ENCODE data around the gene HRCT1.

The HRCT1 gene

DNA sequence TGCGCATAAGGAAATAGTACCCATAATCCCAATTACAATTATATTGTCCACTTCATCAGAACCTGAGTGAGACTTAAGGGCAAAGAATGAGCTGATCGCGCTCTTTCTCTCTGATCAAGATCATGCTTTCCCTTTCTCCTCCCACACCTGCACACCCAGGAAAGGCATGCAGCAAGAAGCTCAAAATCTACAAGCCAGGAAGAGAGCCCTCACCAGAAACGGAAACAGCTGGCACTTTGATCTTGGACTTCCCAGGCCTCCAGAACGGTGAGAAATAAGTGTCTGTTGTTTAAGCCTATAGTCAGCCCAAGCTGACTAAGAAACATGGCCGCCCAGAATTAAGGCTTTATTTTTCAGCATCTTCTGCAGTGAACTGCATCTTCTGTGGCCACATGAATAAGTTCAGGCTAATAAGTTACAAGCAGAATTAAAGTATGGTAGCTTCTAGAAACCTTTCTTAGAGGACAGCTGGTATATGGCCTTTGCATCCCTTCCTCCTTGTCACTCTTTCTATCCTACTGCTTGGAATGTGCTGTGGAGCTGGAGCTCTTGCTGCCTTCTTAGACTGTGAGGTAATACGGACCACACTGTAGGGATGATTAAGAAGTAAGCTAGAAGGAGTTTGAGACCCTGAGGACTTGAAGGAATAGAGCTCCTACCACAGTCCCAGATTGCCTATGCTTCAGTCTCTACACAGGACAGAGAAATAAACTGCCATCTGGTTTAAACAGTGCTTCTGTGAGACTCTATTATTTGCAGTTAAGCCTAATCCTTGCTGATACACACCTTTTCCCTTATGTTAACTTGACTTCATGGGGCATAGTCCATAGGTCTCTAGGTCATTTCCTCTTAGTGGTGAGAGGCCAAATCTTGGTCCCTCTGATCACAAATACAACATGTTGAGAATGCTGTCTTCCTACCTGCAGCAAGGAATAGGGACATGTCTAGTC lies 34.7 kb downstream of the HRCT1 start:
- no peak for DNase-seq (ENCODE audit: extremely low spot score)
- ChIA-PET CTCF (no interaction called here), POLR2A (no interaction called here)
- TF ChIP-seq PKNOX1 (IDR thresholded peaks at IDR 0.05): no peak
- TF ChIP-seq FOXA1 (IDR thresholded peaks at IDR 0.05): no peak
- no peak for TF ChIP-seq L3MBTL2 (conservative IDR thresholded peaks at IDR 0.05)
- TF ChIP-seq FOXK2 (IDR thresholded peaks at IDR 0.05): no peak
- no peak for TF ChIP-seq TARDBP (IDR thresholded peaks at IDR 0.05)
- no peak for TF ChIP-seq FOXM1 (IDR thresholded peaks at IDR 0.05; ENCODE audit: borderline replicate concordance)
- TF ChIP-seq CTBP1 (IDR thresholded peaks at IDR 0.05; ENCODE audit: borderline replicate concordance): no peak
- TF ChIP-seq BHLHE40 (IDR thresholded peaks at IDR 0.05; ENCODE audit: borderline replicate concordance): no peak
- TF ChIP-seq ZNF384 (IDR thresholded peaks at IDR 0.05): no peak

GRCh38 chr9:35942286-35942685 lies 36.3 kb downstream of the HRCT1 start:
- no peak for DNase-seq (ENCODE audit: extremely low spot score)
- POLR2A ChIA-PET: no interaction called here
- TF ChIP-seq ELF4 (IDR thresholded peaks at IDR 0.05) (no peak), SUZ12 (IDR thresholded peaks at IDR 0.05) (no peak), TARDBP (IDR thresholded peaks at IDR 0.05) (no peak), SP1 (IDR thresholded peaks at IDR 0.05) (no peak), FOXM1 (IDR thresholded peaks at IDR 0.05; ENCODE audit: borderline replicate concordance) (no peak), FOXK2 (IDR thresholded peaks at IDR 0.05) (no peak), PKNOX1 (IDR thresholded peaks at IDR 0.05) (no peak), BHLHE40 (IDR thresholded peaks at IDR 0.05; ENCODE audit: borderline replicate concordance) (no peak), CTBP1 (IDR thresholded peaks at IDR 0.05; ENCODE audit: borderline replicate concordance) (no peak), L3MBTL2 (conservative IDR thresholded peaks at IDR 0.05) (no peak), HDGF (IDR thresholded peaks at IDR 0.05; ENCODE audit: borderline replicate concordance) (no peak), FOXA1 (IDR thresholded peaks at IDR 0.05) (no peak), NFRKB (IDR thresholded peaks at IDR 0.05) (no peak), ARNT (IDR thresholded peaks at IDR 0.05) (no peak), LEF1 (IDR thresholded peaks at IDR 0.05; ENCODE audit: borderline replicate concordance) (no peak)
- CTCF ChIA-PET: no interaction called here

DNA sequence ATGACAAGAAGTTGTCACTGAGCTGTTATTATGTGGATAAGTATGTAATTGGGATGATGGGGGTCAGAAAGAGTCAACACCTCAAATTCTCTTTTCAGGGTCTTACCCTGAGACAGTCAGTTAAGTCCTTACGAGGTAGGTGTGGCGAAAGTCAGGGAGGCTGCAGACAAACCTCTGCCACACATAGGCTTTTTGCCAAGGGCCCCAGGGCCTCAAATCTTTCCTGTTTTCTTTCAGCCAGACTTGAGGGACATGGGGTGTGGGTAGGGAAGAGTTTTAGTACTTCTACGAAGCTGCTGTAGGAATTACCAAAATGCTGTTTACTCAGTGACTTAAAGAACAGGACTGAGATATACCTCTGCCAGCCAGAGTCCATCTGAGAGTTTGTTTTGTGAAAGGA lies 38.2 kb downstream of the HRCT1 start:
- DNase-seq (ENCODE audit: extremely low spot score): no peak
- CTCF ChIA-PET: interaction anchor here (0.5 to 2.3 kb wide), 3 partner anchors 40 to 84 kb away, joined by 3 to 11 read pairs (median 3); no protein-coding TSS in a partner anchor
- POLR2A ChIA-PET: no interaction called here
- no peak for TF ChIP-seq ZNF384 (IDR thresholded peaks at IDR 0.05)
- no peak for TF ChIP-seq TARDBP (IDR thresholded peaks at IDR 0.05)
- TF ChIP-seq SP1 (IDR thresholded peaks at IDR 0.05): no peak
- TF ChIP-seq FOXA1 (IDR thresholded peaks at IDR 0.05): no peak
- TF ChIP-seq NFRKB (IDR thresholded peaks at IDR 0.05): no peak
- TF ChIP-seq PKNOX1 (IDR thresholded peaks at IDR 0.05): no peak

DNA sequence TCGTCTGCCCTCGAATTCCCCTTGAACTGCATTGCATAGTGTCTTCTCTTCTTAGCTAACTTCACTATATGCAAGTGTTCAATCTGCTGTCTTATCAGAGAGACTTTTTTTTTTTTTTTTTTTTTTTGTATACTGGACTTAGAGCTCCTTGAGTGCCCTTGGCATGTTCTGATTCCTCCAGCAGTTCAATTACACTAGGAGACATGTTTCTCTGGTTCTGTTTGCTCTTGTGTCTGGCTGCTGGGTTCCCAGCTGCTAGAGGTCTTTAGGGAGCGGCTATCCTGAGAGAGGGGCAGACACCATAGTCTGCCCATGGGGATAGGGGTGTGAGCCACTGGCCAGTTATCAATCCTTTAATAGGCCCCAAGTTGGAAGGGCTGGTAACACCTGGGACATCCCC lies 38.8 kb downstream of the HRCT1 start:
- TF ChIP-seq ELF4 (IDR thresholded peaks at IDR 0.05): no peak
- no peak for TF ChIP-seq ARNT (IDR thresholded peaks at IDR 0.05)
- TF ChIP-seq FOXA1 (IDR thresholded peaks at IDR 0.05): no peak
- no peak for TF ChIP-seq PKNOX1 (IDR thresholded peaks at IDR 0.05)
- TF ChIP-seq TARDBP (IDR thresholded peaks at IDR 0.05): no peak
- TF ChIP-seq CTBP1 (IDR thresholded peaks at IDR 0.05; ENCODE audit: borderline replicate concordance): no peak
- TF ChIP-seq SUZ12 (IDR thresholded peaks at IDR 0.05): no peak
- no peak for TF ChIP-seq FOXK2 (IDR thresholded peaks at IDR 0.05)
- no peak for TF ChIP-seq HDGF (IDR thresholded peaks at IDR 0.05; ENCODE audit: borderline replicate concordance)
- TF ChIP-seq ZNF384 (IDR thresholded peaks at IDR 0.05): no peak
- no peak for TF ChIP-seq NFRKB (IDR thresholded peaks at IDR 0.05)
- no peak for TF ChIP-seq BHLHE40 (IDR thresholded peaks at IDR 0.05; ENCODE audit: borderline replicate concordance)
- ChIA-PET POLR2A (interaction anchor here (1.0 kb wide), 1 partner anchor 42 kb away, joined by 3 read pairs; no protein-coding TSS in a partner anchor), CTCF (interaction anchor here (0.5 to 2.3 kb wide), 5 partner anchors 14 to 83 kb away, joined by 3 to 11 read pairs (median 3); no protein-coding TSS in a partner anchor)
- no peak for DNase-seq (ENCODE audit: extremely low spot score)

DNA sequence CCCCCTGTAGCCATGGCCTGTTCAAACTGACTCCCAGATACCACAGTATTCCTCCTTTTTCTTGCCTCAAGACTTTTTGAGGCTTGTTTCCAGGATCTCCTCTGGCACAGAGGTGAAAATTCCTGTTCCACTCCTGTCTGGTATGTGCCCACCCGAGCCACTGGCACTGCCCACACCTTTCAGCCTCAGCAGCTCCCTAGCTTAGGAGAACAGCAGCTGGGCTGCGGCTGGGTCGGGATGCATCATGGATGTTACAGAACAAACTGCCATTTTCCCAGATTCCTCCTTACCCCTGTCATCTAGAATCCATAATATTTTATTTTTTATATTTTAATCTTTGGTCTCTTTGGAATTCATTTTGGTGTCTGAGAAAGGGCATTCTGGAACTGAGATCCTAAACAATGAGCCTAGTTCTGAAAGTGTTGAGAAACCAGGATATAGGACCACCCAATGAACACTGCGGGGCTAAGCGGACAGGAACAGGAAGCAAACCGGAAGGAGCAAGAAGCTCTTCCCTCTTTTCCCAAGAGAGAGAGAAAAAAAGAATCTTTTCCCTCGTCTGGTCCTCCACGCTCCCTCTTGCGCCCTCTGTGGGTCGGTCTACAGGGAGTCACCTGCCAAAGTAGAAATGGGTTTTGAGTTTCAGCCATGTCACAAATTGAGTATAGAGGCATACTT lies 39.5 kb downstream of the HRCT1 start:
- ChIA-PET POLR2A (interaction anchor here (0.6 to 1.0 kb wide), 3 partner anchors 43 to 218 kb away, joined by 3 read pairs; partner anchors contain the start of gene HINT2), CTCF (interaction anchor here (0.6 to 2.3 kb wide), 9 partner anchors 9 to 816 kb away, joined by 3 to 11 read pairs (median 5); no protein-coding TSS in a partner anchor)
- DNase-seq (ENCODE audit: extremely low spot score): peak; percentile 89
- no peak for TF ChIP-seq FOXM1 (IDR thresholded peaks at IDR 0.05; ENCODE audit: borderline replicate concordance)
- TF ChIP-seq ELF4 (IDR thresholded peaks at IDR 0.05): peak; percentile 61
- TF ChIP-seq NFRKB (IDR thresholded peaks at IDR 0.05): no peak
- peak; percentile 58; the same call in 1 of the 2 replicates for TF ChIP-seq ZNF384 (IDR thresholded peaks at IDR 0.05)
- TF ChIP-seq SP1 (IDR thresholded peaks at IDR 0.05): no peak
- TF ChIP-seq L3MBTL2 (conservative IDR thresholded peaks at IDR 0.05): peak; percentile 63
- peak; percentile 12; the same call in 1 of the 2 replicates for TF ChIP-seq CTBP1 (IDR thresholded peaks at IDR 0.05; ENCODE audit: borderline replicate concordance)

Data from HEK293T (cell line).